GM12891 (cell line): ENCODE measurements around the gene CD226.
"Not testable (repeated sequence)": the region's sequence is repeated elsewhere in the genome, so short reads cannot be mapped to it uniquely, and the experiment has no call there.

Experiments
- DNase-seq: peaks from one replicate; pipeline ENCODE4 v3.0.0; 2011; ENCODE audit warnings: low spot score; ENCODE audit not compliant: insufficient read length
- FAIRE-seq: peaks from 2 replicates; lab custom pipeline; 2011; peaks lifted over from hg19 to GRCh38; lab: Jason Lieb, UNC
- PAX5 ChIP-seq: IDR thresholded peaks from 2 replicates; pipeline ENCODE4 v1.6.1; 2011; ENCODE audit warnings: low read length, moderate library complexity, mild to moderate bottlenecking; ENCODE audit not compliant: insufficient read depth, severe bottlenecking
- POLR2A ChIP-seq: IDR thresholded peaks from 2 replicates; pipeline ENCODE4 v1.6.1; 2011; ENCODE audit warnings: low read depth, low read length, control low read depth
- POLR2AphosphoS5 ChIP-seq: IDR thresholded peaks from 2 replicates; pipeline ENCODE4 v1.6.1; 2011; ENCODE audit warnings: low read depth, low read length, control low read depth
- POU2F2 ChIP-seq: IDR thresholded peaks from 2 replicates; pipeline ENCODE4 v1.6.1; 2011; ENCODE audit warnings: low read depth, mild to moderate bottlenecking, control low read depth, low read length, moderate library complexity
- SPI1 ChIP-seq: IDR thresholded peaks from 2 replicates; pipeline ENCODE4 v1.6.1; 2011; ENCODE audit warnings: low read depth, low read length, control low read depth
- TAF1 ChIP-seq: IDR thresholded peaks from 2 replicates; pipeline ENCODE4 v1.6.1; 2011; ENCODE audit warnings: low read depth, low read length, control low read depth

Gene CD226

DNA sequence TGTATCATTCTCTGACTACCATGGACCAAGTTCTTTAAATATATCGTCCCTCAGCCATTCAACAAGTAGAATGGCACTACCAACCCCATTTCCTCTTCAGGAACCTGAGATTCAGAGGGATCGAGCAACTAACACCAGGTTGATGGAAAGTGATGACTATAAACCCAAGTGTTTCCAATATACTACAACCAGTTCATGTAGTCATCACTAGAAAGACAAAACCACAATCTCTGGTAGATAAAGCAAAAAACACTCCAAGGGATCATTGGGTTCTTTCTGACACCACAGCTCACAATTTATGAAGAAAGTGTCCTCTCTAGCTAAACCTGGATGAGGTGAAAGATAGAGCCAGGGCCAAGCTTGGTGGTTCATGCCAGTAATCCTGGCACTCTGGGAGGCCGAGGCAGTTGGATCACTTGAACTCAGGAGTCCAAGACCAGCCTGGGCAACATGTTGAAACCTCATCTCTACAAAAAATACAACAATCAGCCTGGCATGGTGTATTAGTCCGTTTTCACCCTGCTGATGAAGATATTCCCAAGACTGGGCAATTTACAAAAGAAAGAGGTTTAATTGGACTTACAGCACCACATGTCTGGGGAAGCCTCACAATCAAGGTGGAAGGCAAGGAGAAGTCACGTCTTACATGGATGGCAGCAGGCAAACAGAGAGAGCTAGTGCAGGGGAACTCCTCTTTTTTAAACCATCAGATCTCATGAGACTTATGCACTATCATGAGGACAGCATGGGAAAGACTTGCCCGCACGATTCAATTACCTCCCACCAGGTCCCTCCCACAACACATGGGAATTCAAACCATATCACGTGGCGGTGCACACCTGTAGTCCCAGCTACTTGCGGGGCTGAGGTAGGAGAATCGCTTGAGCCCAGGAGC is 2.2 kb downstream of the CD226 start:
- DNase-seq (no peak), FAIRE-seq (peak; percentile 84)
- TF ChIP-seq PAX5: no peak
- TF ChIP-seq POLR2A: peak; percentile 52; the same call in 1 of the 2 replicates
- peak; percentile 51; the same call in 1 of the 2 replicates for TF ChIP-seq TAF1
- no peak for TF ChIP-seq SPI1
- 0 out of 2 replicates have a peak, but pooled peaks have one; percentile 39 for TF ChIP-seq POU2F2

DNA sequence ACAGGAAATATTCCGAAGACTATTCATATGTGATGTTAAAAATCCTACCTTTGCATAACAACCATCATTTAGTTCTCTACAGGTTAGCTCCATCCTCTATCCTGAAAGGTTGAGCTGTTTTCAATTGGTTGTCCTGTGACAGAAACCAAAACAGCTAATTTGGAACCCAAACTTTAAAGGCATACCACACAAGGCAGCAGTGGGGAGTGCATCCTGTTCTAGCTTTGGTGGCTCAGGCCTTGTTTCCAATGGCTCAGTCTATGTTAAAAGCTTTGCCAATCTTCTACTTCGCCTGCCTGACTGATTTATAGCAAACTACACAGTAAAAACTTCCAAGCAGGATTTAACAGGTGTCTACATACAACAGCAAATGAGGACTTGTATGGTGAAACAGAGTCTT is 3.2 kb downstream of the CD226 start:
- FAIRE-seq (peak; percentile 68), DNase-seq (no peak)
- no peak for TF ChIP-seq POU2F2
- no peak for TF ChIP-seq SPI1
- TF ChIP-seq PAX5: no peak
- TF ChIP-seq TAF1: 0 out of 2 replicates have a peak, but pooled peaks have one; percentile 27
- TF ChIP-seq POLR2A: peak; percentile 84; the same call in 1 of the 2 replicates
- peak; percentile 87 for TF ChIP-seq POLR2AphosphoS5

DNA sequence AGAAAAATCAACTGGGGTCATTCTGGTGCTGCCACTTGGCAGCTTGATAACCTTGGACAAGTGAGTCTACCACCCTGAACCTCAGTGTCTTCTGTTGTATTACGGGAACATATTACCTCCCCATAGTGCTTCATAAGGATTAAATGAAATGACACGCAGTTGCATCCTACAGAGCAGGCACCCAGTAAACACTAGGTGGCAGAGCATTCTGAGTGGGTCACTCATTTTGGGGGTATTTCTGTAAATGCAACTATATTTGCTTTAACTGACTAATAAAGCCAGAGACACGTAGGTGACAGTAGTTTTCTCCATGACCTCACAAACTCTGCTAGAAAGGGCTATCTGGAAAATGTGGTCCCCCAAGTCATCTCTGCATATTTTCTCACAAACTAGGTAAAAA is 4.7 kb downstream of the CD226 start:
- no peak for TF ChIP-seq POLR2AphosphoS5
- no peak for TF ChIP-seq PAX5
- TF ChIP-seq TAF1: no peak; the same call in 1 of the 2 replicates
- TF ChIP-seq POLR2A: no peak
- no peak for TF ChIP-seq POU2F2
- no peak for TF ChIP-seq SPI1

DNA sequence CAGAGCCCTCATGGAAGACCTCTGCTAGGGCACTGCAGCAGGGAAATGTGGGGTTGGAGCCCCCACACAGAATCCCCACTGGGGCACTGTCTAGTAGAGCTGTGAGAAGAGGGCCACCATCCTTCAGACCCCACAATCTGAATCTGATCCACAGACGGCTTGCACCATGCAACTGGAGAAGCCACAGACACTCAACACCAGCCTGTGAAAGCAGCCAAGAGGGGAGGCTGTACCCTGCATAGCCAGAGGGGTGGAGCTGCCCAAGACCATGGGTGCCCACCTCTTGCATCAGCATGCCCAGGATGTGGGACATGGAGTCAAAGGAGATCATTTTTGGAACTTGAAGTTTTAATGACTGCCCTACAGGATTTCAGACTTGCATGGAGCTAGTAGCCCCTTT is 6.5 kb downstream of the CD226 start:
- FAIRE-seq (no peak), DNase-seq (no peak)
- 0 out of 2 replicates have a peak, but pooled peaks have one; percentile 14 for TF ChIP-seq POLR2A
- TF ChIP-seq POU2F2: no peak

More for the DNA sequence above, 4.7 kb downstream of the CD226 start:
- peak; percentile 63 for FAIRE-seq
- no peak for DNase-seq

DNA sequence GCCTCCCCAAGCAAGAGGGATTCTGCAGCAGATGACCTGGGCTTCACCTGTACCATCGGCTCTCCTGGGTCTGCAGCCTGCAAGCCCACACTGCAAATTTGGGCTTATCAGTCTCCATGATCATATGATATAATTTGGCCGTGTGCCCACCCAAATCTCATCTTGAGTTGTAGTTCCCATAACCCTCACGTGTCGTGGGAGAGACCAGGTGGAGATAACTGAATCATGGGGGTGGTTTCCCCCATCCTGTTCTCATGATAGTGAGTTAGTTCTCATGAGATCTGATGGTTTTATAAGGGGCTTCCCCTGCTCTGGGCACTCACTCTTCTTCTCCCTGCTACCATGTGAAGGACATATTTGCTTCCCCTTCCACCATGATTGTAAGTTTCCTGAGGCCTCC is 7.9 kb downstream of the CD226 start:
- FAIRE-seq: peak; percentile 69
- not testable (repeated sequence) for DNase-seq
- peak; percentile 55; the same call in 1 of the 2 replicates for TF ChIP-seq POLR2AphosphoS5

DNA sequence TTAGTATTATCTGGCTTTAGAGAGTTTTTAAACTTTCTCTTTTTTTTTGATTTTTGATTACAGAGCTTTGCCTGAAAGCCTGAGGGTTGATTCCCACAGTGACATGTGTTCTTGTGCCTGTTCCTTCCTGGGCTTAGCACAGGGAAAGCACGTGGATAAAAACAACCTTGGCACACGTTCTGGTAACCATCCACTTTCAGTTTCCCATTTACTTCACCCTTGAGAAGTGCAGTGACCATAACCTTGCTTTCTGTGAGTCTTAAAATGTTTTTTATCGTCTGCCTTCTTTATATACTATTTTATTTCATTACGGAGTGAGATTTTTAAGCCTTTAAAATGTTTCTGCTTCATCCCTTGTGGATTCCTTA is 11.5 kb downstream of the CD226 start:
- peak; percentile 45 for FAIRE-seq
- TF ChIP-seq POLR2AphosphoS5 (no peak), SPI1 (no peak), TAF1 (no peak), PAX5 (no peak), POLR2A (no peak), POU2F2 (no peak)
- DNase-seq: no peak

DNA sequence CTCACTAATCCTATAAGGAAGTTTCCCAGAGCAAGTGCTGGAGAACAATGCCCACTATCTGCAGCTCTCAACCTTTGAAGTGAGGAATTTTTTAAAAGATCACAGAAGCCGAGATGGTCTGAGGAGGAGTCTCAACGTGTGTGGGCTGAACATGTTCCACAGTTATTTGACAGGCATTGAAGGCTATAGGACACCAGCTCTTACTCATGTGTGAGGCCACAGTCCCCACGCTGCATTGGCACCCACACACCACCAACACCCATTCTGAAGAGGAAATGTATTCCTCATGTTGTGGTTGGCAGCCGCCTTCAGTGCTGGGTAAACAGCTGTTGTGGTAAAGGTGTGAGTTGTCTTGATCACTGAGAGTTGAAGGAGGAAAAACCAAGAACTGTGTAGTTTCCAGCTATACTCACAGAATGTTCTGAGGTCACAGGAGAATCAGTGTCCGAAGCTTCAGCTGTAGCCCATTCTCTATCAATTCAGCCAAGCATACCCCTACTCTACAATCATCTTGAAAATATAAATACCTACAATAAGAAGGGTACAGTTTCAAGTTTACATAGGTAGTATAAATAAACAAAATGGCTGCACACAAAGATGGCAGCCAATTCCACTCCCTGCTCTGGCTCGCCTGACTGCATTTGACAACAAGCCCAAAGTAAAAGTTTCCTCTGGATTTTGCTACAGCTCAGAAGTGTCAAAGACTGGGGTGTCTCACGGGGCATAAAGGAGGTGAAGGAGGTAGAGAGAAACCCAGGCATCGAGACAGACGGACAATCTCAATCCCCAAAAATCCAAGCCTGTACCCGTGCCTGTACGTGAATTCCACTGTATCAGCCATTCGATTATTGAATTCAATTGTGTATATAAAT is 12.1 kb downstream of the CD226 start:
- DNase-seq: no peak
- peak; percentile 98 for FAIRE-seq
- TF ChIP-seq POU2F2 (peak; percentile 51; the same call in 1 of the 2 replicates), SPI1 (no peak), TAF1 (no peak)

DNA sequence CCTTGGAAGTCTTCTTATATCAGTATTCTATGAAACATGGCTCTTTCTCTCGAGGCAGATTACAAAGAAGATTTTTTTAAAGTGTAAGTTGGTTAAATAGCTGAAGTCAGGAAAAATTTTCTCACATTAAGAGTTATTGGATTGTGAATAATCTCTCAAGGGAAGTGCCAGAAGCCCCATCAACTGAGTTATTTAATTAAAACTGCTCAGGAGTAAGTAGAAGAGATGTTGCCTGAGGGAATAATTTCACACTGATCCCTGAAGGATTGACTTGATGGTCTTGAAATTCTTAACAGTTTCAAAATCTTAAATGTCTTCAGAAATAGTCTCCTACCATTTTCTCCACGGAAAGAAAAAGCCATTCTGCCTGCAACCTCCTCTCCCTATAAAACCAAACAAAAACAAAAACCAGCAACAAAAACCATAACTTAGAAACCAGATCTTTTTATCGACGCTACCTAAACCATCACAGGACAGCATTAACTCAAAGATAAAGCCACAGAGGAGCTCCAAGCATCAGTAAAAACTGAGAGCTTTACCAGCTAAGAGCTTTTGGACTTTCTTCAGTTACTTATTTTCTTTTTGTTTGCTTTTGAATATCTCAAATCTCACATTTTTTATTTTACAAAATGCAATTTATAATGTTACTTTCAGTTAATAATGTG is 12.9 kb downstream of the CD226 start:
- TF ChIP-seq POLR2A (no peak), PAX5 (no peak), TAF1 (no peak), POLR2AphosphoS5 (no peak), SPI1 (no peak), POU2F2 (no peak)
- FAIRE-seq: no peak
- no peak for DNase-seq

DNA sequence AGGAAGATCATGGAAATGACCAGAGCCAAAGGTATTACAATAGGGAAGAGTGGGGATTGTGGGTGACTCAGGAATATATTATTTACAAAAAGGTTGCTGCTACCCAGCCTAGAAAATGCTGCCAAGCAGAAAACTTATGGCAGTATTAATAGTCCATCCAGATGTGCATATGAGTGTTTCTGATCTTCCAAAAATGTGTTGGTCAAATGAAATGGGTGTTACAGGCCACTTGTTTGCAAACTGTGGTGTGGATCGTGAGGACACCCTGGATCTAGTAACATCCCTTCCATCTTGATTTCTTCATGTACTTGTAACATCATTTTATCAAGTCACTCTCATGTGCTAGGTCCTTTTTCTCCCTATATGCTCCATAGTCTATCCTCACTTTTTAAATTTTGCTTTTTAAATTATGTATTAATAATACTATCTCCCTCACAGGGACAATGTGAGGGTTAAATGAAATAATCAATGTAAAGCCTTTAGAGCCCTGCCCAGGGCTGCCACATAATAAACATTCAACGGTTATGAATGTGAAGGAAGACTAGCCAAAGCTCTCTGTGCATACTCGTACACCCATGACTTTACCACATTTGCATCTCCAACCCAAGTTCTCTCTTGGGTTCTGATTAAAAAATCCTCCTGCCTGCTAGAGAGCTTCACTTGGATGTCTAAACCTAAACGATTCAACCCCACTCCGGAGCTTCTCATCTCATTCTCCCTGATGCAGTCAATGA is 18.5 kb downstream of the CD226 start:
- DNase-seq: no peak
- FAIRE-seq: no peak
- TF ChIP-seq POLR2A: no peak
- TF ChIP-seq POU2F2: no peak
- TF ChIP-seq SPI1: no peak
- TF ChIP-seq TAF1: no peak
- no peak for TF ChIP-seq POLR2AphosphoS5
- TF ChIP-seq PAX5: no peak
